Measurements from ENCODE around the gene IFT80. TPM values are rescaled to one million over a fixed set of nuclear protein-coding genes. Genes with fewer than 3 reads are reported as not detected.

Gene IFT80
- total RNA-seq, 1 experiment from 2014 or later: 26.9 TPM

DNA sequence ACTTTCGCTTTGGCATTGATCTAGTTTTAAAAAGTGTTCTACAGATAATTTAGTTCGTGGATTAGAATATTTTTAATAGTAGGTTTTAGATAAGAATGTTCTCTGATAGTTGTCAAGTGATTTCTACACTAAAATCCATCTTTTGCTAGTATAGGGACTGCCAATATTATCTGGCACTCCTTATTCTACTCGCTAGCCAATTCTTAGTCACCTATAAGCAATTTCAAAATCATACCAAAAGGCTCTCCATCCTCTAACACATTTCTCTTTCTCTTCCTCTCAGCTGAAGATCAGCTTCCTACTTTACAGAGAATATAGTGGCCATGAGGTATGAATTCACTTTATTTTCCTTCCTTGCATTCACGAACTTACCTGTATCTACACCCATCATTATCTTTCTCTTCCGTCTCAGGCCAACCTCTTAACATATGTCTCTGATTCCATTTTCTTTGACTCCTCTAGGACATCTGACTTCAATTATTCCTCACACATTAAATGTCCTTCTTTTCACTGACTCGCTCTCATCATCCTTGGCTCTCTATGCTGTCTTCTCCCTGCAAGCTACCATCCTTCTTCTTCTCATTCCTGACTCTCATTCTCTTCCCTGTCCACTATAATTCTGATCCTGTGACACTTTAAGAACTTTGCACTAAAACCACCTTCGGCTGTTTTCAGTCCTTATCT, 138.3 kb downstream of the IFT80 start:
- TF ChIP-seq NR2C2 (CRISPR knock-in tag; IDR thresholded peaks at IDR 0.05) (no peak), ZNF317 (CRISPR knock-in tag; IDR thresholded peaks at IDR 0.05; ENCODE audit: borderline replicate concordance, low read depth) (no peak), ZNF121 (CRISPR knock-in tag; IDR thresholded peaks at IDR 0.05) (no peak), FOXP1 (CRISPR knock-in tag; IDR thresholded peaks at IDR 0.05; ENCODE audit: borderline replicate concordance) (no peak), FOXK1 (CRISPR knock-in tag; IDR thresholded peaks at IDR 0.05) (no peak), ATF1 (CRISPR knock-in tag; IDR thresholded peaks at IDR 0.05) (no peak), ZNF671 (CRISPR knock-in tag; IDR thresholded peaks at IDR 0.05) (no peak), OVOL2 (CRISPR knock-in tag; IDR thresholded peaks at IDR 0.05; ENCODE audit: borderline replicate concordance) (no peak), TEAD1 (CRISPR knock-in tag; IDR thresholded peaks at IDR 0.05) (no peak), ZBTB21 (CRISPR knock-in tag; IDR thresholded peaks at IDR 0.05; ENCODE audit: borderline replicate concordance) (no peak), NFE2L1 (CRISPR knock-in tag; IDR thresholded peaks at IDR 0.05) (no peak), SMAD4 (CRISPR knock-in tag; IDR thresholded peaks at IDR 0.05) (no peak)
- TF ChIP-seq, protein P1, sequence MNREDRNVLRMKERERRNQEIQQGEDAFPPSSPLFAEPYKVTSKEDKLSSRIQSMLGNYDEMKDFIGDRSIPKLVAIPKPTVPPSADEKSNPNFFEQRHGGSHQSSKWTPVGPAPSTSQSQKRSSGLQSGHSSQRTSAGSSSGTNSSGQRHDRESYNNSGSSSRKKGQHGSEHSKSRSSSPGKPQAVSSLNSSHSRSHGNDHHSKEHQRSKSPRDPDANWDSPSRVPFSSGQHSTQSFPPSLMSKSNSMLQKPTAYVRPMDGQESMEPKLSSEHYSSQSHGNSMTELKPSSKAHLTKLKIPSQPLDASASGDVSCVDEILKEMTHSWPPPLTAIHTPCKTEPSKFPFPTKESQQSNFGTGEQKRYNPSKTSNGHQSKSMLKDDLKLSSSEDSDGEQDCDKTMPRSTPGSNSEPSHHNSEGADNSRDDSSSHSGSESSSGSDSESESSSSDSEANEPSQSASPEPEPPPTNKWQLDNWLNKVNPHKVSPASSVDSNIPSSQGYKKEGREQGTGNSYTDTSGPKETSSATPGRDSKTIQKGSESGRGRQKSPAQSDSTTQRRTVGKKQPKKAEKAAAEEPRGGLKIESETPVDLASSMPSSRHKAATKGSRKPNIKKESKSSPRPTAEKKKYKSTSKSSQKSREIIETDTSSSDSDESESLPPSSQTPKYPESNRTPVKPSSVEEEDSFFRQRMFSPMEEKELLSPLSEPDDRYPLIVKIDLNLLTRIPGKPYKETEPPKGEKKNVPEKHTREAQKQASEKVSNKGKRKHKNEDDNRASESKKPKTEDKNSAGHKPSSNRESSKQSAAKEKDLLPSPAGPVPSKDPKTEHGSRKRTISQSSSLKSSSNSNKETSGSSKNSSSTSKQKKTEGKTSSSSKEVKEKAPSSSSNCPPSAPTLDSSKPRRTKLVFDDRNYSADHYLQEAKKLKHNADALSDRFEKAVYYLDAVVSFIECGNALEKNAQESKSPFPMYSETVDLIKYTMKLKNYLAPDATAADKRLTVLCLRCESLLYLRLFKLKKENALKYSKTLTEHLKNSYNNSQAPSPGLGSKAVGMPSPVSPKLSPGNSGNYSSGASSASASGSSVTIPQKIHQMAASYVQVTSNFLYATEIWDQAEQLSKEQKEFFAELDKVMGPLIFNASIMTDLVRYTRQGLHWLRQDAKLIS (CRISPR knock-in tag; IDR thresholded peaks at IDR 0.05; ENCODE audit: borderline replicate concordance): no peak
- TF ChIP-seq, protein P2, sequence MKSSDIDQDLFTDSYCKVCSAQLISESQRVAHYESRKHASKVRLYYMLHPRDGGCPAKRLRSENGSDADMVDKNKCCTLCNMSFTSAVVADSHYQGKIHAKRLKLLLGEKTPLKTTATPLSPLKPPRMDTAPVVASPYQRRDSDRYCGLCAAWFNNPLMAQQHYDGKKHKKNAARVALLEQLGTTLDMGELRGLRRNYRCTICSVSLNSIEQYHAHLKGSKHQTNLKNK (CRISPR knock-in tag; IDR thresholded peaks at IDR 0.05): no peak
- TF ChIP-seq, protein P3, sequence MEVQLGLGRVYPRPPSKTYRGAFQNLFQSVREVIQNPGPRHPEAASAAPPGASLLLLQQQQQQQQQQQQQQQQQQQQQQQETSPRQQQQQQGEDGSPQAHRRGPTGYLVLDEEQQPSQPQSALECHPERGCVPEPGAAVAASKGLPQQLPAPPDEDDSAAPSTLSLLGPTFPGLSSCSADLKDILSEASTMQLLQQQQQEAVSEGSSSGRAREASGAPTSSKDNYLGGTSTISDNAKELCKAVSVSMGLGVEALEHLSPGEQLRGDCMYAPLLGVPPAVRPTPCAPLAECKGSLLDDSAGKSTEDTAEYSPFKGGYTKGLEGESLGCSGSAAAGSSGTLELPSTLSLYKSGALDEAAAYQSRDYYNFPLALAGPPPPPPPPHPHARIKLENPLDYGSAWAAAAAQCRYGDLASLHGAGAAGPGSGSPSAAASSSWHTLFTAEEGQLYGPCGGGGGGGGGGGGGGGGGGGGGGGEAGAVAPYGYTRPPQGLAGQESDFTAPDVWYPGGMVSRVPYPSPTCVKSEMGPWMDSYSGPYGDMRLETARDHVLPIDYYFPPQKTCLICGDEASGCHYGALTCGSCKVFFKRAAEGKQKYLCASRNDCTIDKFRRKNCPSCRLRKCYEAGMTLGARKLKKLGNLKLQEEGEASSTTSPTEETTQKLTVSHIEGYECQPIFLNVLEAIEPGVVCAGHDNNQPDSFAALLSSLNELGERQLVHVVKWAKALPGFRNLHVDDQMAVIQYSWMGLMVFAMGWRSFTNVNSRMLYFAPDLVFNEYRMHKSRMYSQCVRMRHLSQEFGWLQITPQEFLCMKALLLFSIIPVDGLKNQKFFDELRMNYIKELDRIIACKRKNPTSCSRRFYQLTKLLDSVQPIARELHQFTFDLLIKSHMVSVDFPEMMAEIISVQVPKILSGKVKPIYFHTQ (CRISPR knock-in tag; IDR thresholded peaks at IDR 0.05): no peak
- POLR2A ChIA-PET: no interaction called here
- H3K27ac Mint-ChIP-seq: no peak overlapping the region
- no peak for DNase-seq (ENCODE audit: low spot score)
- no peak for ATAC-seq
- H3K36me3 Mint-ChIP-seq: no peaks in the 10 kb centered on the region
- H3K4me1 Mint-ChIP-seq: no peaks in the 10 kb centered on the region
- CTCF ChIA-PET: no interaction called here
- H3K27me3 Mint-ChIP-seq (ENCODE audit: low read depth): no peaks in the 10 kb centered on the region
- no peak overlapping the region for H3K4me3 Mint-ChIP-seq
- H3K9me3 Mint-ChIP-seq: no peaks in the 10 kb centered on the region

DNA sequence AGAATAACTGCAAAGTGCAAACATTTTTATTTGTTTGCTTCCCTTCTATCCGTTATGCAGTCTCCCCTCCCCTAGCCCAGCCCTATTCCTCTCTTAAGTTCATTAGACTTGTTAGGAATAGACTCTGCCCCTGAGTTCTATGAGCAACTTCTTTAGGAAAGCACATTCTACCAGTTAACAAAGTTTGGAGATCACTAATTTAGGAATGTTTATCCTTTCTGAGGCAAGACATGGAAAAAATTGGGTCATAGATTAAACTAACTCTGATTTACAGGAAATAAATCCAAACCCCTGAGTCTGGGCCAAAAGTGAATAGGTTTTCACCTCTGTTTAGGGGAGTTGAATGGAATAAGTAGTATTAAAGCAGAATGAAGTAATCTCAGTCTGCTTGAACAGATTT, 139.4 kb downstream of the IFT80 start:
- no peaks in the 10 kb centered on the region for H3K36me3 Mint-ChIP-seq
- no peak for DNase-seq (ENCODE audit: low spot score)
- ATAC-seq: no peak
- no peaks in the 10 kb centered on the region for H3K27me3 Mint-ChIP-seq (ENCODE audit: low read depth)
- no peak overlapping the region for H3K27ac Mint-ChIP-seq
- CTCF ChIA-PET: no interaction called here
- H3K4me1 Mint-ChIP-seq: no peaks in the 10 kb centered on the region
- no peaks in the 10 kb centered on the region for H3K9me3 Mint-ChIP-seq
- POLR2A ChIA-PET: no interaction called here
- H3K4me3 Mint-ChIP-seq: no peak overlapping the region
- TF ChIP-seq SMAD4 (CRISPR knock-in tag; IDR thresholded peaks at IDR 0.05) (no peak), ATF1 (CRISPR knock-in tag; IDR thresholded peaks at IDR 0.05) (no peak), RELA (CRISPR knock-in tag; IDR thresholded peaks at IDR 0.05; ENCODE audit: borderline replicate concordance) (no peak), CREM (CRISPR knock-in tag; IDR thresholded peaks at IDR 0.05) (no peak), NFATC4 (CRISPR knock-in tag; IDR thresholded peaks at IDR 0.05) (no peak), FOXK1 (CRISPR knock-in tag; IDR thresholded peaks at IDR 0.05) (no peak), ZNF396 (CRISPR knock-in tag; IDR thresholded peaks at IDR 0.05; ENCODE audit: borderline replicate concordance) (no peak), TEAD4 (CRISPR knock-in tag; IDR thresholded peaks at IDR 0.05) (no peak), EMX1 (CRISPR knock-in tag; IDR thresholded peaks at IDR 0.05) (no peak), MXD4 (CRISPR knock-in tag; IDR thresholded peaks at IDR 0.05; ENCODE audit: borderline replicate concordance) (no peak)
- TF ChIP-seq, protein P4, sequence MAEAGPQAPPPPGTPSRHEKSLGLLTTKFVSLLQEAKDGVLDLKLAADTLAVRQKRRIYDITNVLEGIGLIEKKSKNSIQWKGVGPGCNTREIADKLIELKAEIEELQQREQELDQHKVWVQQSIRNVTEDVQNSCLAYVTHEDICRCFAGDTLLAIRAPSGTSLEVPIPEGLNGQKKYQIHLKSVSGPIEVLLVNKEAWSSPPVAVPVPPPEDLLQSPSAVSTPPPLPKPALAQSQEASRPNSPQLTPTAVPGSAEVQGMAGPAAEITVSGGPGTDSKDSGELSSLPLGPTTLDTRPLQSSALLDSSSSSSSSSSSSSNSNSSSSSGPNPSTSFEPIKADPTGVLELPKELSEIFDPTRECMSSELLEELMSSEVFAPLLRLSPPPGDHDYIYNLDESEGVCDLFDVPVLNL (CRISPR knock-in tag; IDR thresholded peaks at IDR 0.05; ENCODE audit: borderline replicate concordance, low read depth): no peak
- TF ChIP-seq, protein P5, sequence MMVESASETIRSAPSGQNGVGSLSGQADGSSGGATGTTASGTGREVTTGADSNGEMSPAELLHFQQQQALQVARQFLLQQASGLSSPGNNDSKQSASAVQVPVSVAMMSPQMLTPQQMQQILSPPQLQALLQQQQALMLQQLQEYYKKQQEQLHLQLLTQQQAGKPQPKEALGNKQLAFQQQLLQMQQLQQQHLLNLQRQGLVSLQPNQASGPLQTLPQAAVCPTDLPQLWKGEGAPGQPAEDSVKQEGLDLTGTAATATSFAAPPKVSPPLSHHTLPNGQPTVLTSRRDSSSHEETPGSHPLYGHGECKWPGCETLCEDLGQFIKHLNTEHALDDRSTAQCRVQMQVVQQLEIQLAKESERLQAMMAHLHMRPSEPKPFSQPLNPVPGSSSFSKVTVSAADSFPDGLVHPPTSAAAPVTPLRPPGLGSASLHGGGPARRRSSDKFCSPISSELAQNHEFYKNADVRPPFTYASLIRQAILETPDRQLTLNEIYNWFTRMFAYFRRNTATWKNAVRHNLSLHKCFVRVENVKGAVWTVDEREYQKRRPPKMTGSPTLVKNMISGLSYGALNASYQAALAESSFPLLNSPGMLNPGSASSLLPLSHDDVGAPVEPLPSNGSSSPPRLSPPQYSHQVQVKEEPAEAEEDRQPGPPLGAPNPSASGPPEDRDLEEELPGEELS (CRISPR knock-in tag; IDR thresholded peaks at IDR 0.05): no peak
- TF ChIP-seq, protein P6, sequence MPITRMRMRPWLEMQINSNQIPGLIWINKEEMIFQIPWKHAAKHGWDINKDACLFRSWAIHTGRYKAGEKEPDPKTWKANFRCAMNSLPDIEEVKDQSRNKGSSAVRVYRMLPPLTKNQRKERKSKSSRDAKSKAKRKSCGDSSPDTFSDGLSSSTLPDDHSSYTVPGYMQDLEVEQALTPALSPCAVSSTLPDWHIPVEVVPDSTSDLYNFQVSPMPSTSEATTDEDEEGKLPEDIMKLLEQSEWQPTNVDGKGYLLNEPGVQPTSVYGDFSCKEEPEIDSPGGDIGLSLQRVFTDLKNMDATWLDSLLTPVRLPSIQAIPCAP (CRISPR knock-in tag; IDR thresholded peaks at IDR 0.05): no peak

All from WTC11 (cell line).